HFFc6 (cell line): ENCODE data around the gene NHLRC1. TPM values are rescaled to one million over a fixed set of nuclear protein-coding genes. Genes with fewer than 3 reads are reported as not detected.
"Not testable (repeated sequence)": the region's sequence is repeated elsewhere in the genome, so short reads cannot be mapped to it uniquely, and the experiment has no call there.

Experiments
- DNase-seq: peaks from one replicate; pipeline ENCODE4 v3.0.0-alpha.2; 2018
- H3K27ac Mint-ChIP-seq: 2 replicates; pipeline ENCODE4 v1.8.0; 2020; ENCODE audit warnings: mild to moderate bottlenecking, mixed read lengths
- H3K27me3 Mint-ChIP-seq: 2 replicates; pipeline ENCODE4 v1.8.0; 2021; ENCODE audit warnings: mild to moderate bottlenecking, moderate library complexity, mixed read lengths; ENCODE audit not compliant: insufficient read depth
- H3K36me3 Mint-ChIP-seq: 2 replicates; pipeline ENCODE4 v1.8.0; 2021; ENCODE audit warnings: low read depth, mixed read lengths
- H3K4me1 Mint-ChIP-seq: 2 replicates; pipeline ENCODE4 v1.8.0; 2020; ENCODE audit warnings: low read depth, mixed read lengths
- H3K4me3 Mint-ChIP-seq: 2 replicates; pipeline ENCODE4 v1.8.0; 2020; ENCODE audit warnings: mild to moderate bottlenecking, moderate library complexity, mixed read lengths
- H3K9me3 Mint-ChIP-seq: 2 replicates; pipeline ENCODE4 v1.8.0; 2020; ENCODE audit warnings: mild to moderate bottlenecking, mixed read lengths
- CTCF ChIP-seq: fragments of 200-600 bp; sonication (generic); IDR thresholded peaks from 2 replicates; pipeline ENCODE4 v1.5.0; 2021; ENCODE audit warnings: antibody characterized with exemption, mild to moderate bottlenecking
- total RNA-seq, 6 experiments: library from RNA; stranded (reverse); fragmentation: NEBNext Ultra II Directional; extraction: Animal tissue kit (Norgen Biotek cat#: 25700); gene quantifications; 2 replicates in 1 of 6; 3 replicates in 5 of 6; pipeline ENCODE4 v1.2.3, GENCODE V29; 2021

Gene NHLRC1
- total RNA-seq, 6 experiments from 2014 or later = 1.2 to 1.9 (median 1.4) TPM

DNA sequence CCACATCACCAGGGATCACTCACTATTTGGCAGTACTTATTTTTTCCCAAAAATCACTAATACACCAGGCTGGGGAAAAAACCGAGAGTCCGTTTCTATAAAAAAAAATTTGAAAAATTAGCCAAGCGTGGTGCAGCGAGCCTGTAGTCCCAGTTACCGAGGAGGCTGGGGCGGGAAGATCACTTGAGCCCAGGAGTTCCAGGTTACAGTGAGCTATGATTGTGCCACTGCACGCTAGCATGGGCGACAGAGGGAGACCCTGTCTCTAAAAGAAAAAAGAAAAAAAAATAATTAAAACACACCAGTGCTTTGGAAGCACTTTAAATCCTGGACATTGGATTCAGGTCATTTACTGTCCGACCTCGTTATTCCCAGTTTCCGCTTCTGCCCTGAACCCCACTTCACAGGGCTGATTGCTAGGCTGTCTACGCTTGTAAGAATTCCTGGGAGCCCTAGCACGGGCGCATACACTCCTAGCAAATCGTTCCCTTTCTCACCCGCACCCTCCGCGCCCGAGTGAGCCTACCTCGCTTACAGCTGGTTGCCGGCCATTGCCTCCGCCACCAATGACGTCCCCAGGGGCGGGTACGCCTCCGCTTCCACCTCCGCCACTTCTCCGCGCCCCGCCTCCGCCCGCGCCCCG, 32.2 kb upstream of the NHLRC1 start, which contains the start of gene TPMT:
TPMT (minus strand) TSS at position 571 of the 643 bp plus-strand sequence. CDS start 5,950 bp downstream, outside the sequence.
- peaks cover 12% of the 10 kb centered on the region for H3K36me3 Mint-ChIP-seq
- peak within 1 kb of the TSS; percentile 98 for H3K27ac Mint-ChIP-seq
- peak within 1 kb of the TSS; percentile 99 for H3K4me3 Mint-ChIP-seq
- no peaks in the 10 kb centered on the region for H3K9me3 Mint-ChIP-seq
- H3K27me3 Mint-ChIP-seq = peaks cover 2% of the 10 kb centered on the region
- peaks cover 30% of the 10 kb centered on the region for H3K4me1 Mint-ChIP-seq
- no peak for DNase-seq
- no peak for TF ChIP-seq CTCF

DNA sequence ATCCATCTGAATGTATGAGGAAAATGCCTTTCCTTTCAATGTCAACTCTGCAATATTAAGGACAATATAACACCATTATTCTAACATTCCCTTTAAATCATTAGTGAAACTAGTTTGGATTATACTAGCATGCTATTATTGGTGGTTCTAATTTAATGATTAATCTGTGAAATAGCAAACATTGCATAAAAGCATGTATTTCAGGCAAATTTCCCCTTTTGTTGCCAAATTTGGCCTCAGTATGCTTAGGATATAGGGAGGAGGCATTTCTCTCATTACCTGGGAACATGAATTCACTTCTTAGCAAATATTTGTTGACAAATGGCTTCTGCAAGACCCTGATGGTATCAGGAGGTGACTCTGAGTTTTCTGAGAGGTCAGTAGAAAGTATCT, 30.8 kb upstream of the NHLRC1 start:
- H3K9me3 Mint-ChIP-seq = no peaks in the 10 kb centered on the region
- DNase-seq = no peak
- H3K4me1 Mint-ChIP-seq = peaks cover 40% of the 10 kb centered on the region
- H3K36me3 Mint-ChIP-seq = peaks cover 17% of the 10 kb centered on the region
- peak overlapping the region; percentile 99 for H3K4me3 Mint-ChIP-seq
- H3K27ac Mint-ChIP-seq = peak overlapping the region; percentile 82
- TF ChIP-seq CTCF = no peak
- peaks cover 2% of the 10 kb centered on the region for H3K27me3 Mint-ChIP-seq

- peaks cover 24% of the 10 kb centered on the region for H3K36me3 Mint-ChIP-seq
- no peak overlapping the region for H3K4me3 Mint-ChIP-seq
- H3K9me3 Mint-ChIP-seq = no peaks in the 10 kb centered on the region
- H3K27me3 Mint-ChIP-seq = peaks cover 2% of the 10 kb centered on the region
- H3K27ac Mint-ChIP-seq = no peak overlapping the region
- peaks cover 55% of the 10 kb centered on the region for H3K4me1 Mint-ChIP-seq
- no peak for DNase-seq
- no peak for TF ChIP-seq CTCF
Measured at GRCh38 chr6:18151801-18152200, 29.3 kb upstream of the NHLRC1 start.

DNA sequence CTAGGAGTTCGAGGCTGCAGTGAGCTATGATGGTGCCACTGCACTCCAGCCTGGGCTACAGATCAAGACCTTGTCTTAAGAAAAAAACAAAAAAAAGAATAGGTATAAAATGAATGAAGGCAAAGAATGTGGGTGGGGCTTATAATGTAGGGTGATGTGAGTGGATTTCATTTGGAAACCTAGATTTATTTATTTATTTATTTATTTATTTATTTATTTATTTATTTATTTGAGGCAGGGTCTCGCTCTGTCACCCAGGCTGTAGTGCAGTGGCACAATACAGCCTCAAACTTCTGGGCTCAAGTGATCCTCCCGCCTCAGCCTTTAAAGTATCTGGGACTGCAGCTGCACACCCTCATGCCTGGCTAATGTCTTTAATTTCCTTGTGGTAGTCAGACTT, 28.9 kb upstream of the NHLRC1 start:
- Mint-ChIP-seq H3K4me1 (peaks cover 55% of the 10 kb centered on the region), H3K36me3 (peaks cover 25% of the 10 kb centered on the region)
- not testable (repeated sequence) for H3K4me3 Mint-ChIP-seq, H3K9me3 Mint-ChIP-seq, DNase-seq, H3K27ac Mint-ChIP-seq, H3K27me3 Mint-ChIP-seq

- no peak for TF ChIP-seq CTCF
- peaks cover 25% of the 10 kb centered on the region for H3K36me3 Mint-ChIP-seq
- DNase-seq = peak; percentile 93
- peak overlapping the region; percentile 97 for H3K27ac Mint-ChIP-seq
- no peaks in the 10 kb centered on the region for H3K9me3 Mint-ChIP-seq
- no peaks in the 10 kb centered on the region; the same call in 1 of the 2 replicates for H3K27me3 Mint-ChIP-seq
- H3K4me1 Mint-ChIP-seq = peaks cover 39% of the 10 kb centered on the region
- H3K4me3 Mint-ChIP-seq = peak overlapping the region; percentile 23
Measured at GRCh38 chr6:18148304-18149025, 26.0 kb upstream of the NHLRC1 start.

GRCh38 chr6:18147616-18148015, 25.1 kb upstream of the NHLRC1 start:
- Mint-ChIP-seq H3K4me1 (peaks cover 36% of the 10 kb centered on the region), H3K9me3 (no peaks in the 10 kb centered on the region), H3K4me3 (peak overlapping the region; percentile 73), H3K27ac (peak overlapping the region; percentile 97), H3K27me3 (no peaks in the 10 kb centered on the region; the same call in 1 of the 2 replicates), H3K36me3 (peaks cover 28% of the 10 kb centered on the region)
- no peak for TF ChIP-seq CTCF
- DNase-seq = no peak
